Esophagus muscularis mucosa (tissue), 4 donors: ENCODE data around the gene LCE7A.

Experiments
- EP300 ChIP-seq: sonication (generic); formaldehyde crosslinking; IDR thresholded peaks from one replicate; pipeline ENCODE4 v1.6.1; 2017; ENCODE audit warnings: antibody characterized with exemption
- POLR2A ChIP-seq: fragments of 450-650 bp; IDR thresholded peaks from one replicate; pipeline ENCODE4 v1.6.1; 2017; ENCODE audit warnings: antibody characterized with exemption, moderate library complexity, mild to moderate bottlenecking, low read depth
- POLR2AphosphoS5 ChIP-seq, 2 donors: sonication (generic); formaldehyde crosslinking; IDR thresholded peaks; one replicate each; pipeline ENCODE4 v1.6.1; 2017; ENCODE audit warnings: antibody characterized with exemption in 2 of 2
- TF ChIP-seq, protein P1 (sequence below), 3 experiments: fragments of 200-600 bp in 2 of 3; fragments of 450-650 bp in 1 of 3; sonication (generic) in 2 of 3; IDR thresholded peaks; one replicate each; pipeline ENCODE4 v1.5.1; 2017 to 2019; ENCODE audit warnings: antibody characterized with exemption in 3 of 3, mild to moderate bottlenecking in 2 of 3, moderate library complexity in 1 of 3

GRCh38 chr1:152886085-152886484 is 26.3 kb downstream of the LCE7A start:
- TF ChIP-seq, protein P1, sequence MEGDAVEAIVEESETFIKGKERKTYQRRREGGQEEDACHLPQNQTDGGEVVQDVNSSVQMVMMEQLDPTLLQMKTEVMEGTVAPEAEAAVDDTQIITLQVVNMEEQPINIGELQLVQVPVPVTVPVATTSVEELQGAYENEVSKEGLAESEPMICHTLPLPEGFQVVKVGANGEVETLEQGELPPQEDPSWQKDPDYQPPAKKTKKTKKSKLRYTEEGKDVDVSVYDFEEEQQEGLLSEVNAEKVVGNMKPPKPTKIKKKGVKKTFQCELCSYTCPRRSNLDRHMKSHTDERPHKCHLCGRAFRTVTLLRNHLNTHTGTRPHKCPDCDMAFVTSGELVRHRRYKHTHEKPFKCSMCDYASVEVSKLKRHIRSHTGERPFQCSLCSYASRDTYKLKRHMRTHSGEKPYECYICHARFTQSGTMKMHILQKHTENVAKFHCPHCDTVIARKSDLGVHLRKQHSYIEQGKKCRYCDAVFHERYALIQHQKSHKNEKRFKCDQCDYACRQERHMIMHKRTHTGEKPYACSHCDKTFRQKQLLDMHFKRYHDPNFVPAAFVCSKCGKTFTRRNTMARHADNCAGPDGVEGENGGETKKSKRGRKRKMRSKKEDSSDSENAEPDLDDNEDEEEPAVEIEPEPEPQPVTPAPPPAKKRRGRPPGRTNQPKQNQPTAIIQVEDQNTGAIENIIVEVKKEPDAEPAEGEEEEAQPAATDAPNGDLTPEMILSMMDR (IDR thresholded peaks at IDR 0.05), result no peak
- TF ChIP-seq POLR2AphosphoS5 (IDR thresholded peaks at IDR 0.05), result no peak
- TF ChIP-seq POLR2A, result no peak
- TF ChIP-seq EP300, result no peak
